ENCODE results near the gene XIRP2.

DNA sequence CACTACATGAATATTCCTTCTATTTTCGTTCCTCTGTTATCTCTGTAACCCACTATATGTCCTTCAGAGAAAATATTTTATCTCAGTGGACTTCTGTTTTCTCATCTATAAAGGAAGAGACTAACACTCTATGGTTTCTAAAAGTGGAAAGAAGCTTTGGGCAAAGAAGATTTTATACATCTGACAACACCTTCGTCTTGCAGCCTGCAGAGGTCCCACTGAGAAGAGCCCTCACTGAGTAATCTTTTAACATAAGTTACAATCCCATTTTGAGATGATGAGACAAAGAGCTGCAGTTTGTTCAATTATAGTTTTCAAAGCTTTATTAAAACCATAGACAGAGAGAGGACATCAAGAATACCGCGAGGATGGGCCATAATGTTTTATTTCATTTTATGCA is 28.7 kb downstream of the XIRP2 start:
- TF ChIP-seq POLR2A (IDR thresholded peaks at IDR 0.05) (no peak), EP300 (IDR thresholded peaks at IDR 0.05) (no peak)
- TF ChIP-seq, protein P1, sequence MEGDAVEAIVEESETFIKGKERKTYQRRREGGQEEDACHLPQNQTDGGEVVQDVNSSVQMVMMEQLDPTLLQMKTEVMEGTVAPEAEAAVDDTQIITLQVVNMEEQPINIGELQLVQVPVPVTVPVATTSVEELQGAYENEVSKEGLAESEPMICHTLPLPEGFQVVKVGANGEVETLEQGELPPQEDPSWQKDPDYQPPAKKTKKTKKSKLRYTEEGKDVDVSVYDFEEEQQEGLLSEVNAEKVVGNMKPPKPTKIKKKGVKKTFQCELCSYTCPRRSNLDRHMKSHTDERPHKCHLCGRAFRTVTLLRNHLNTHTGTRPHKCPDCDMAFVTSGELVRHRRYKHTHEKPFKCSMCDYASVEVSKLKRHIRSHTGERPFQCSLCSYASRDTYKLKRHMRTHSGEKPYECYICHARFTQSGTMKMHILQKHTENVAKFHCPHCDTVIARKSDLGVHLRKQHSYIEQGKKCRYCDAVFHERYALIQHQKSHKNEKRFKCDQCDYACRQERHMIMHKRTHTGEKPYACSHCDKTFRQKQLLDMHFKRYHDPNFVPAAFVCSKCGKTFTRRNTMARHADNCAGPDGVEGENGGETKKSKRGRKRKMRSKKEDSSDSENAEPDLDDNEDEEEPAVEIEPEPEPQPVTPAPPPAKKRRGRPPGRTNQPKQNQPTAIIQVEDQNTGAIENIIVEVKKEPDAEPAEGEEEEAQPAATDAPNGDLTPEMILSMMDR (IDR thresholded peaks at IDR 0.05), result no peak
